Measurements from ENCODE around the gene RUFY3.
"Not testable (repeated sequence)": the region's sequence is repeated elsewhere in the genome, so short reads cannot be mapped to it uniquely, and the experiment has no call there.

RUFY3 gene

DNA sequence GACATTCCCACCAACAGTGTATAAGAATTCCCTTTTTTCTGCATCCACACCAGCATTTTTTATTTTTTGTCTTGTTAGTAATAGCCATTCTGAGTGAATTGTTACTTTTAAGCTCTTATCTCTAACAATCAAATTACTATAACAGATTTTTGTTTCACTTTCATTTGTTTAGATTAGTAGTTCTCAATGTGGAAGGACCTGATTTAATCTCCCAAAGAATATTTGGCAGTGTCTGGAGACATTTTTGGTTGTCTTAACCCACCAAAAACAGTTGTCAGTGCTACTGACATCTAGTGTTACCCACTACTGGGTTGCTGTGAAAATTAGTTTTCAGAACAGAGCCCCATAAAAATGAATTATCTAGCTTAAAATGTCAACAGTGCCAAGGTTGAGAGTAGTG lies 37.9 kb downstream of the RUFY3 start:
- Histone ChIP-seq H3K36me3 (ENCODE audit: insufficient read depth, low read length) (no peaks in the 10 kb centered on the region), H3K9ac (ENCODE audit: low read depth, low read length) (no peak overlapping the region), H3K4me1 (ENCODE audit: insufficient read depth, low read length) (no peaks in the 10 kb centered on the region), H3K9me3 (ENCODE audit: control insufficient read depth, insufficient read depth, low read length) (no peaks in the 10 kb centered on the region)

DNA sequence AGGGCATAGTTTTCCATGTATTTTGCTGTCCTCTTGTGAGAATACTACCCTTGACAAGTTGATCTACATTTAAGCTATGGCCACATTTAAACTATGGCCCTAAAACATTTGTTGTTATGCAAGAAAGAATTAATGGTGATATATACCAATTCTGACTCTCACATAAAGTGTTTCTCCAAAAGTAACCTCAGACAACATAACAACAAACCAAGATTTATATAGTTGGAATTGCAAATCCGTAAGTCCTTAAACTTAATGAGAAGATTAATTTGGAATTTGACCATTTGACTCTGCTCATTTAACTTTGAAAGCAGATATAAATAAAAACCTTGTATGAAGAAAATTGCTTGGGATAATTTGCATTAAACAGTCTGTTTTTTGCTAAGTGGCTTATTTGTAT lies 38.9 kb downstream of the RUFY3 start:
- H3K4me1 ChIP-seq (ENCODE audit: insufficient read depth, low read length): no peaks in the 10 kb centered on the region
- no peaks in the 10 kb centered on the region for H3K9me3 ChIP-seq (ENCODE audit: control insufficient read depth, insufficient read depth, low read length)
- no peaks in the 10 kb centered on the region for H3K36me3 ChIP-seq (ENCODE audit: insufficient read depth, low read length)
- no peak overlapping the region for H3K9ac ChIP-seq (ENCODE audit: low read depth, low read length)

- H3K9me3 ChIP-seq (ENCODE audit: control insufficient read depth, insufficient read depth, low read length): no peaks in the 10 kb centered on the region
- no peaks in the 10 kb centered on the region for H3K36me3 ChIP-seq (ENCODE audit: insufficient read depth, low read length)
- H3K4me1 ChIP-seq (ENCODE audit: insufficient read depth, low read length): no peaks in the 10 kb centered on the region
- no peak overlapping the region for H3K9ac ChIP-seq (ENCODE audit: low read depth, low read length)
These were observed 39.6 kb downstream of the RUFY3 start for GRCh38 chr4:70761276-70761816.

GRCh38 chr4:70765368-70765767 lies 43.6 kb downstream of the RUFY3 start:
- Histone ChIP-seq H3K36me3 (ENCODE audit: insufficient read depth, low read length) (no peaks in the 10 kb centered on the region), H3K9ac (ENCODE audit: low read depth, low read length) (no peak overlapping the region), H3K9me3 (ENCODE audit: control insufficient read depth, insufficient read depth, low read length) (no peaks in the 10 kb centered on the region)

GRCh38 chr4:70768301-70768948 lies 46.7 kb downstream of the RUFY3 start:
- Histone ChIP-seq H3K4me1 (ENCODE audit: insufficient read depth, low read length) (no peaks in the 10 kb centered on the region), H3K36me3 (ENCODE audit: insufficient read depth, low read length) (no peaks in the 10 kb centered on the region), H3K9me3 (ENCODE audit: control insufficient read depth, insufficient read depth, low read length) (no peaks in the 10 kb centered on the region), H3K9ac (ENCODE audit: low read depth, low read length) (no peak overlapping the region)

More at GRCh38 chr4:70765368-70765767, 43.6 kb downstream of the RUFY3 start:
- H3K4me1 ChIP-seq (ENCODE audit: insufficient read depth, low read length): no peaks in the 10 kb centered on the region

DNA sequence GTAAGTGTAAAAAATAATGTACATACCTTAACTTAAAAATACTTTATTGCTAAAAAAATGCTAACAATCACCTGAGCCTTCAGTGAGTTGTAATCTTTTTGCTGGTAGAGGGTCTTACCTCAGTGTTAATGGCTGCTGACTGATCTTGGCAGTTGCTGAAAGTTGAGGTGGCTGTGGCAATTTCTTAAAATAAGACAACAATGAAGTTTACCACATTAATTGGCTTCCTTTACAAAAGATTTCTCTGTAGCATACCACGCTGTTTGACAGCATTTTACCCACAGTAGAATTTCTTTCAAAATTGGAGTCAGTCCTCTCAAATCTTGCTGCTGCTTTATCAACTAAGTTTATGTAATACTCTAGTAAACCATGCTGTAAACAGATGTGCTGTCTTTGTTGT lies 47.6 kb downstream of the RUFY3 start:
- not testable (repeated sequence) for H3K36me3 ChIP-seq (ENCODE audit: insufficient read depth, low read length); H3K4me1 ChIP-seq (ENCODE audit: insufficient read depth, low read length); H3K9me3 ChIP-seq (ENCODE audit: control insufficient read depth, insufficient read depth, low read length); H3K9ac ChIP-seq (ENCODE audit: low read depth, low read length)

GRCh38 chr4:70772929-70773555 lies 51.3 kb downstream of the RUFY3 start:
- Histone ChIP-seq H3K36me3 (ENCODE audit: insufficient read depth, low read length) (no peaks in the 10 kb centered on the region), H3K9ac (ENCODE audit: low read depth, low read length) (no peak overlapping the region), H3K4me1 (ENCODE audit: insufficient read depth, low read length) (no peaks in the 10 kb centered on the region), H3K9me3 (ENCODE audit: control insufficient read depth, insufficient read depth, low read length) (no peaks in the 10 kb centered on the region)

- no peaks in the 10 kb centered on the region for H3K9me3 ChIP-seq (ENCODE audit: control insufficient read depth, insufficient read depth, low read length)
- H3K36me3 ChIP-seq (ENCODE audit: insufficient read depth, low read length): no peaks in the 10 kb centered on the region; the same call in 1 of the 2 replicates
- no peaks in the 10 kb centered on the region for H3K4me1 ChIP-seq (ENCODE audit: insufficient read depth, low read length)
- no peak overlapping the region for H3K9ac ChIP-seq (ENCODE audit: low read depth, low read length)
These were observed 57.2 kb downstream of the RUFY3 start for GRCh38 chr4:70778888-70779422.

DNA sequence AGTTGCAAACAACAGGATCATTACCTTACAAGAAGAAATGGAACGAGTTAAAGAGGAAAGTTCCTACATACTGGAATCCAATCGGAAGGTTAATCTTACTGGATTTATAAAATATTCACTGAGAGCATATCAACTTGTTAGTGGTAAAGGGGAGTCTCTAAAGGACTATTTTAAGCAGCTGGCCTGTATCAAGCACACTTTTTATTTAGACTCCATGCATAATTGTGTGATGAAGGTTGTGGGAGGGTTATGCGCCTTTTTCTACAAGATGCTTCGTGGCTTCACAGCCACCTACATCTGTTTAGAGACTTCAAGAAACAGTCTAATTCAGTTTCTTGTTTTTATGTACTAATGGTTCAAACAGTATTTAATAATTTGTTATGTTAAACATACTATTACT lies 61.3 kb downstream of the RUFY3 start:
- H3K9me3 ChIP-seq (ENCODE audit: control insufficient read depth, insufficient read depth, low read length): no peaks in the 10 kb centered on the region
- no peak overlapping the region for H3K9ac ChIP-seq (ENCODE audit: low read depth, low read length)
- no peaks in the 10 kb centered on the region; the same call in 1 of the 2 replicates for H3K36me3 ChIP-seq (ENCODE audit: insufficient read depth, low read length)
- no peaks in the 10 kb centered on the region for H3K4me1 ChIP-seq (ENCODE audit: insufficient read depth, low read length)

GRCh38 chr4:70787496-70787895 lies 65.7 kb downstream of the RUFY3 start:
- Histone ChIP-seq H3K4me1 (ENCODE audit: insufficient read depth, low read length) (no peaks in the 10 kb centered on the region), H3K9me3 (ENCODE audit: control insufficient read depth, insufficient read depth, low read length) (no peaks in the 10 kb centered on the region), H3K9ac (ENCODE audit: low read depth, low read length) (no peak overlapping the region), H3K36me3 (ENCODE audit: insufficient read depth, low read length) (no peaks in the 10 kb centered on the region)

GRCh38 chr4:70788733-70789132 lies 67.0 kb downstream of the RUFY3 start:
- Histone ChIP-seq H3K36me3 (ENCODE audit: insufficient read depth, low read length) (no peaks in the 10 kb centered on the region), H3K4me1 (ENCODE audit: insufficient read depth, low read length) (no peaks in the 10 kb centered on the region), H3K9ac (ENCODE audit: low read depth, low read length) (no peak overlapping the region), H3K9me3 (ENCODE audit: control insufficient read depth, insufficient read depth, low read length) (no peaks in the 10 kb centered on the region)

DNA sequence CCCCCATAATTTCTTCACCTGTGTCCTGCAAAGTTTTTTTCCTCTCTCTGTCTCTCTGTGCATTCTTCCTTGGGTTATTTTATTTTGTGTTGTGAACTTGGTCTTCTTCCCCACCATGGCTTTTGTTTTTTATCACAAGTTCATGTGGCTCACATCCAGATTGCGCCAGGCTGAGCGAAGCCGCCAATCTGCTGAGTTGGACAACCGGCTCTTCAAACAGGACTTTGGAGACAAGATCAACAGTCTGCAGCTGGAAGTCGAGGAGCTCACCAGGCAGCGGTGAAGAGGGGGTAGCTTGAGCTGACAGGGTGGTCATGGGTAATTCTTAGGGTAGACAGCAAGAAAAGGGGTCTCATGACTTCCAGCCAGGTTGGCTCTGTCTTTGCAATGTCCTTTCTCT lies 71.9 kb downstream of the RUFY3 start:
- Histone ChIP-seq H3K36me3 (ENCODE audit: insufficient read depth, low read length) (no peaks in the 10 kb centered on the region), H3K9me3 (ENCODE audit: control insufficient read depth, insufficient read depth, low read length) (no peaks in the 10 kb centered on the region), H3K4me1 (ENCODE audit: insufficient read depth, low read length) (no peaks in the 10 kb centered on the region), H3K9ac (ENCODE audit: low read depth, low read length) (no peak overlapping the region)

- no peaks in the 10 kb centered on the region for H3K4me1 ChIP-seq (ENCODE audit: insufficient read depth, low read length)
- no peaks in the 10 kb centered on the region for H3K36me3 ChIP-seq (ENCODE audit: insufficient read depth, low read length)
- no peaks in the 10 kb centered on the region for H3K9me3 ChIP-seq (ENCODE audit: control insufficient read depth, insufficient read depth, low read length)
These were observed 79.6 kb downstream of the RUFY3 start for GRCh38 chr4:70801265-70801809.

GRCh38 chr4:70802928-70803580 lies 81.3 kb downstream of the RUFY3 start:
- H3K9me3 ChIP-seq (ENCODE audit: control insufficient read depth, insufficient read depth, low read length): no peaks in the 10 kb centered on the region
- H3K36me3 ChIP-seq (ENCODE audit: insufficient read depth, low read length): no peaks in the 10 kb centered on the region
- no peaks in the 10 kb centered on the region for H3K4me1 ChIP-seq (ENCODE audit: insufficient read depth, low read length)
- no peak overlapping the region for H3K9ac ChIP-seq (ENCODE audit: low read depth, low read length)

More at GRCh38 chr4:70801265-70801809, 79.6 kb downstream of the RUFY3 start:
- H3K9ac ChIP-seq (ENCODE audit: low read depth, low read length): no peak overlapping the region
